ENCODE data around the gene MAN2B2. TPM values are rescaled to one million over a fixed set of nuclear protein-coding genes. Genes with fewer than 3 reads are reported as not detected.

MAN2B2 gene
- total RNA-seq, 2 donors from 2014 or later: 11.9 to 21.9 TPM

DNA sequence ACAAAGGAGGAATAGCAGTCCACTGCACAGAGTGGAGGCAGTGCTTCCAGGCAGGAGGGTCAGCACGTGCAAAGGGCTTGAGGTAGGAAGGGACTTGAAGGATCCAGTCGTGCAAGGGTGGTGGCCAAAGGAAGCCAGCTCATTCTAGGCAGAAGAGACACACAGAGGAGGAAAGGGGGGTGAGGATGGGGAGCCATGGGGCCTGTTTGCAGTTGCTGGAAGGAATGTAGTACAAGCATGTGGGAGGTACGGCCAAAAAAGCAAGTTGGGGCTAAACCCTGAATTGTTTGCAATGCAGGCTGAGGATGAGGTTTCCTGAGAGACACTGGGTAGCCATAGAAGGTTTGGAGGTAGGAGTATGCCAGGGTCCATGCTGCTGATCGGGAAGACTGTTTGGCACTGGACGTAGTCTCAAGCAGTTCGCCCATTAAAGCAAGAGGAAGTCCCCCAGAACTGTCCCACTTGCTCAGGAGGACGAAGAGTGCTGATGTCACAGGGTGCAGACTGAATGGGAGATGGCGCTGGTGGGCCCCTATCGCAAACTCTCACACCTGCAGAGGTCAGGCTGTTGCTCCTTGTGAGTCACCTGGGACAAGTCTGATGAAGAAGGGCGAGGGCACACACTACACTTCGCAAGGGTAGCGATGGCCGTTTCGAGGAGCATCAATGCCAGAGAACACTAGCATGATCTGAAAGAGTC lies 9.1 kb upstream of the MAN2B2 start:
- no peak overlapping the region for H3K27ac Mint-ChIP-seq
- H3K4me3 Mint-ChIP-seq: no peak overlapping the region
- DNase-seq: no peak
- ATAC-seq (replicated peaks in 1 of 2): no peak
- H3K27me3 Mint-ChIP-seq (ENCODE audit: low read depth): peaks cover 40% of the 10 kb centered on the region
- peaks cover 4% of the 10 kb centered on the region for H3K4me1 Mint-ChIP-seq (ENCODE audit: low read depth)
- no peaks in the 10 kb centered on the region for H3K36me3 Mint-ChIP-seq (ENCODE audit: insufficient read depth in 2 of 2)
- H3K9me3 Mint-ChIP-seq: no peaks in the 10 kb centered on the region

DNA sequence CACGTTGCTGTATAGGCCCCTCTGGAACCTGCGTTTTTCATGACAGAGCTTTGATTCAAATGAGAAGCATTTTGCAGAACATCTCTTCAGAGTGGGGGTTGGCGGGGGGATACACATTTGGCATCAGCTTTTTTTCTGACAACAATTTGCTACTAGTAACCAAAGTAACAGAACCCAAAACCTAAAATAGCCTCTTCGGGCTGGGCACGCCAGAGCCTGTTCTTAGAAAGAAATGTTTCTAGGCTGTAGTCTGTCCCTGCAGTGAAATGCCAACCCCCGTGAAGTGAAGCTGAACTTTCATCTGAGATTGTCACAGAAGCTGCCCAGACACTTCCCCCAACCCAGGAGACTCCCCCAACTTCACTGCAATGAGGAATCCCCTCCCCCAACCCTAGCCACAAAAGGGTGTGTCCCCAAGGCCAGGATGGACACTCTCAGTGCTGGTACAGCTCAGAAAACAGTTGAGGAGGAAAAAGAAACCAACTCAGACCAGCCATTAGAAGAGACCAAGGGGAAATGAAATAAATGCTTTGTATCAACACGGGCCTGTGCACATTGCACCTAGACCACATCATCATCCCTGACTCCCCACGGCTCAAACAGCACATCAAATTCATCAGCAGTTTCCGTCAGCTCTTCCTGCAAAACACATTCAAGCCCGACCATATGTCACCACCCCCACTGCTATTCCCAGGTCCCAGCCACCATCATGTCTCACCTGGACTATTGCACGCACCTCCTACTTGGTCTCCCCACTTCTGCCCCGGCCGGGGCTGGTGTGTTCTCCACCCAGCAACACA lies 8.4 kb upstream of the MAN2B2 start:
- ATAC-seq (replicated peaks in 1 of 2) (no peak), DNase-seq (no peak)
- Mint-ChIP-seq H3K27me3 (ENCODE audit: low read depth) (peaks cover 33% of the 10 kb centered on the region), H3K27ac (no peak overlapping the region), H3K4me1 (ENCODE audit: low read depth) (peaks cover 4% of the 10 kb centered on the region), H3K4me3 (no peak overlapping the region), H3K36me3 (ENCODE audit: insufficient read depth in 2 of 2) (no peaks in the 10 kb centered on the region), H3K9me3 (peaks cover 0 to 1% of the 10 kb centered on the region in 2 donors)

DNA sequence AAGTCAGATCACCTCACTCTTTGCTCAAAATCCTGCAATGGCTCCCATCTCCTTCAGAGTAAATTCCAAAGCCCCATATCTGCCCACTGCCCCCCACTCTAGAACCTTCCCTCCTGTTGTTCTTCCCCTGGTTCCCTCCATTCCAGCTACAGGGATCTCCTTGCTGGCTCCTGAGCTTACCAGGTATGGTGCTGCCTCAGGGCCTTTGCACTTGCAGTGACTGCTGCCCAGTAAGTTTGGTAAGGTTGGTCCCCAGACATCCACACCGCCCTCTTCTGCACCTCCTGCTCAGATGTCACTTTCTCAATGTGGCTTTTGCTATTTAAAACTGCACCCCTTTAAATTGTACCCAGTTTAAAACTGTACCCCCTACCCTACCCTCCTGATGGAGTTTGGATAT lies 7.8 kb upstream of the MAN2B2 start:
- Mint-ChIP-seq H3K4me1 (ENCODE audit: low read depth) (peaks cover 4% of the 10 kb centered on the region), H3K4me3 (no peak overlapping the region), H3K36me3 (ENCODE audit: insufficient read depth in 2 of 2) (no peaks in the 10 kb centered on the region), H3K9me3 (peaks cover 0 to 1% of the 10 kb centered on the region in 2 donors), H3K27ac (no peak overlapping the region), H3K27me3 (ENCODE audit: low read depth) (peaks cover 26% of the 10 kb centered on the region)
- ATAC-seq (replicated peaks in 1 of 2) (no peak), DNase-seq (no peak)

GRCh38 chr4:6568148-6568547 lies 6.8 kb upstream of the MAN2B2 start:
- Mint-ChIP-seq H3K27ac (no peak overlapping the region), H3K27me3 (ENCODE audit: low read depth) (peaks cover 20% of the 10 kb centered on the region), H3K4me1 (ENCODE audit: low read depth) (peaks cover 4% of the 10 kb centered on the region), H3K4me3 (no peak overlapping the region), H3K36me3 (ENCODE audit: insufficient read depth in 2 of 2) (no peaks in the 10 kb centered on the region), H3K9me3 (peaks cover 0 to 1% of the 10 kb centered on the region in 2 donors)
- DNase-seq (no peak), ATAC-seq (replicated peaks in 1 of 2) (no peak)

DNA sequence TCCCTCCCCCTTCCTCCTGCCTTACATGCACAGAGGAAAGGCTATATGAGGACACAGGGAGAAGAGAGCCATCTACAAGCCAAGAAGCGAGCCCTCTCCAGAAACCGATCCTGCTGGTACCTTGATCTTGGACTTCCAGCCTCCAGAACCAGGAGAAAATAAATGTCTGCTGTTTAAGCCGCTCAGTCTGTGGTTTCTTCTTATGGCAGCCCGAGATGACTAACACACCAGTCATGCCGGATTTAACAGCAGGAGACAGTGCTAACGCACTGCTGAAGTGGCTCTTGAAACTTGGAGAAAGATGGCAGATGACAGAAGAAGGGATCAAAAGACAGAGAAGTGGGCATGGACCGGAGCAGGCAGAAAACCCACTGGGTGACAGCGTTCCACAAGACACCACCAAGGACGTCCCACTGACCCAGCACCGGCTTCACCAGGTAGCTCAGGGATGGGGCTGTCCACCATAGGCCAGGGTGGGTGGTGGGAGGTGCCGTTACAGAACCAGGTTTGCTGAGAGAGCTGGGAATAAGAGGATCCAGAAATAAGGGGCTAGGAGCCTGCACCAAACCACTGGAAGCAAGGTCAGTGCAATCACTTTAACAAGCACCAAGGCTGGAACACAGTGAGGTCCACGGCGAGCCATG lies 6.2 kb upstream of the MAN2B2 start:
- H3K27ac Mint-ChIP-seq: no peak overlapping the region
- no peaks in the 10 kb centered on the region for H3K36me3 Mint-ChIP-seq (ENCODE audit: insufficient read depth in 2 of 2)
- H3K4me1 Mint-ChIP-seq (ENCODE audit: low read depth): peaks cover 4% of the 10 kb centered on the region
- H3K27me3 Mint-ChIP-seq (ENCODE audit: low read depth): peaks cover 20% of the 10 kb centered on the region
- peaks cover 0 to 1% of the 10 kb centered on the region in 2 donors for H3K9me3 Mint-ChIP-seq
- DNase-seq: no peak
- no peak for ATAC-seq (replicated peaks in 1 of 2)
- no peak overlapping the region for H3K4me3 Mint-ChIP-seq

- H3K36me3 Mint-ChIP-seq (ENCODE audit: insufficient read depth in 2 of 2): no peaks in the 10 kb centered on the region
- DNase-seq: no peak
- peaks cover 9% of the 10 kb centered on the region for H3K4me1 Mint-ChIP-seq (ENCODE audit: low read depth)
- no peaks in the 10 kb centered on the region for H3K27me3 Mint-ChIP-seq (ENCODE audit: low read depth)
- H3K27ac Mint-ChIP-seq: no peak overlapping the region
- H3K9me3 Mint-ChIP-seq: peaks cover 0 to 1% of the 10 kb centered on the region in 2 donors
- ATAC-seq (replicated peaks in 1 of 2): no peak
- H3K4me3 Mint-ChIP-seq: no peak overlapping the region
These were observed 3.4 kb upstream of the MAN2B2 start for GRCh38 chr4:6571608-6572007.

DNA sequence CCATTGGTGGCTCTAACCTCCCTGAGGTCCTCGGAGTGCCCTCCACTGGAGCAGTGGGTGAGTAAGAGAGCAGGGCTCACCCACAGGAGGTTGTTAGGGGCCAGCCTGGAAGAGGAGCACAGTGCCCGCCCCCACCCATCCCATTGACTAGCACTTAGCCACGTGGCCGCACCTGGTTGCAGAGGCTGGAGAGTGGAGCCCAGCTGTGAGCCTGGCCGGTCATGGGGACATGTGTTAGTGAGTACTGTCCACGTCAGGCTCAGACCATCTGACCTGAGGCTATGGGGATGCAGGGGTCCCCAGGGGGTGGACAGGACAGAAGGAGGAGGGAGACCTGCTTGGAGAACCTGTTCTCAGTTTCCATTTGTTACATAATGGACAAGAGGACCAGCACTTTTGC lies 1.4 kb upstream of the MAN2B2 start:
- no peak overlapping the region for H3K27ac Mint-ChIP-seq
- peaks cover 8% of the 10 kb centered on the region for H3K4me1 Mint-ChIP-seq (ENCODE audit: low read depth)
- H3K4me3 Mint-ChIP-seq: peak overlapping the region in 1 of 2 donors; percentile 90
- no peak for ATAC-seq (replicated peaks in 1 of 2)
- DNase-seq: no peak
- H3K27me3 Mint-ChIP-seq (ENCODE audit: low read depth): no peaks in the 10 kb centered on the region
- peaks cover 2 to 6% of the 10 kb centered on the region in 2 donors for H3K36me3 Mint-ChIP-seq (ENCODE audit: insufficient read depth in 2 of 2)
- peaks cover 0 to 1% of the 10 kb centered on the region in 2 donors for H3K9me3 Mint-ChIP-seq

- H3K4me3 Mint-ChIP-seq: peak overlapping the region; percentile 87 to 90
- H3K4me1 Mint-ChIP-seq (ENCODE audit: low read depth): peaks cover 5% of the 10 kb centered on the region
- no peak overlapping the region for H3K27ac Mint-ChIP-seq
- ATAC-seq (replicated peaks in 1 of 2) (no peak), DNase-seq (no peak)
- peaks cover 1 to 2% of the 10 kb centered on the region in 2 donors for H3K9me3 Mint-ChIP-seq
- peaks cover 6 to 9% of the 10 kb centered on the region in 2 donors for H3K36me3 Mint-ChIP-seq (ENCODE audit: insufficient read depth in 2 of 2)
- no peaks in the 10 kb centered on the region for H3K27me3 Mint-ChIP-seq (ENCODE audit: low read depth)
These were observed 823 bp upstream of the MAN2B2 start for GRCh38 chr4:6573986-6574746.

DNA sequence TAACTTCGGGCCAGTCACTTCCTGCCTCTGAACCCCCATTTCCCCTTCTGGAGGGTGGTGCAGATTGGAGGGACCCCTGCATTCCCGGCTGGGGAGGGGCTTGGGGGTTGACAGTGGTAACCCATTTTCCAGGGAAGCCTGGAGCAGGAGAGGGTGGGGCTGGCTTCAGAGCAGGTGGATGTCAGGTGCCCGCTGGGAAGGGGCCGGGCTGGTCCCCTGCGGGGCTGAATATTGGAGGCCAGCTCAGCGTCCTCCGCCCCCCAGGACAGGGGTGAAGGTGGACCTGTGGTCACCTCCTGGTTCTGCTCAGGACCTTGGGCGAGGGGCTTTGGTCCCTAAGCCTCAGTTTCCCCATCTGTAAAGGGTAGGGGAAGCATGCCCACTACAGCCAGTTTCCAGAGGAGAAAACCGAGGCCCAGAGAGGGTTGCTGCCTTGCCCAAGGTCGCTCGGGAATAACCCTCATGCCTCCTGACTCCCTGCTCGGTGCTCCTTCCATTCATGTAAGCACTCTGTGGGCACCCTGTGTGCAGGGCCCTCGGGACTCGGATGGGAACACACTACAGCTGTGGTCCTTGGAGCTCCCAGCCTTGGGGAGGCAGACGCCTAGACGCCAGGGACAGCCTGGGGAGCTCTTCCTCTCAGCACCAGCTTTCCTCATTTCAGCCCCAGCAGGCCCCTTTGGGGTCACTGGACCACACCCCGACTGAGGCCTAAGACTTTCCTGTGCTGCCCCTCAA lies 683 bp downstream of the MAN2B2 start:
- no peaks in the 10 kb centered on the region for H3K27me3 Mint-ChIP-seq (ENCODE audit: low read depth)
- H3K9me3 Mint-ChIP-seq: peaks cover 4 to 6% of the 10 kb centered on the region in 2 donors
- H3K4me1 Mint-ChIP-seq (ENCODE audit: low read depth): peaks cover 5% of the 10 kb centered on the region
- ATAC-seq (replicated peaks in 1 of 2) (no peak), DNase-seq (no peak)
- peak overlapping the region; percentile 82 to 83 for H3K4me3 Mint-ChIP-seq
- peak overlapping the region; percentile 62 for H3K27ac Mint-ChIP-seq
- H3K36me3 Mint-ChIP-seq (ENCODE audit: insufficient read depth in 2 of 2): peaks cover 15 to 21% of the 10 kb centered on the region in 2 donors

DNA sequence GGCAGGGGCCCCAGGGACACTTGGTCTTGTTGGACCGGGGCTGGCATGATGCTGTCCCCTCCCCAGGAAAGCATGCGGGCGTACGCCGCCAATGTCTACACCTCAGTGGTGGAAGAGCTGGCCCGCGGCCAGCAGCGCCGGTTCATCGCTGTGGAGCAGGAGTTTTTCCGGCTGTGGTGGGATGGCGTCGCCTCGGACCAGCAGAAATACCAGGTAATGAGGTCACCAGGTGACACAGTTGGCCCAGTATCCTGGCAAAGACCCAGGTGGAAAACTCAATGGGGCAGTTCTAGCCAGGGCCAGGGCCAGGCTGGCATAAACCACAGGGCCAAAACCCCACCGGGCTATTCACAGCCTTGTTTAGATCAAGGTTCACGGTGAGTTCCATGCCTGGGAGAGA lies 1.5 kb downstream of the MAN2B2 start:
- ATAC-seq (replicated peaks in 1 of 2) (no peak), DNase-seq (no peak)
- peaks cover 5% of the 10 kb centered on the region for H3K4me1 Mint-ChIP-seq (ENCODE audit: low read depth)
- no peak overlapping the region for H3K4me3 Mint-ChIP-seq
- H3K27ac Mint-ChIP-seq: no peak overlapping the region
- H3K36me3 Mint-ChIP-seq (ENCODE audit: insufficient read depth in 2 of 2): peaks cover 15 to 21% of the 10 kb centered on the region in 2 donors
- H3K27me3 Mint-ChIP-seq (ENCODE audit: low read depth): no peaks in the 10 kb centered on the region
- peaks cover 3 to 6% of the 10 kb centered on the region in 2 donors for H3K9me3 Mint-ChIP-seq

- H3K27me3 Mint-ChIP-seq (ENCODE audit: low read depth): no peaks in the 10 kb centered on the region
- ATAC-seq (replicated peaks in 1 of 2) (no peak), DNase-seq (no peak)
- peaks cover 5% of the 10 kb centered on the region for H3K4me1 Mint-ChIP-seq (ENCODE audit: low read depth)
- H3K4me3 Mint-ChIP-seq: peak overlapping the region in 1 of 2 donors; percentile 13
- H3K9me3 Mint-ChIP-seq: peaks cover 3 to 6% of the 10 kb centered on the region in 2 donors
- peak overlapping the region; percentile 22 for H3K27ac Mint-ChIP-seq
- H3K36me3 Mint-ChIP-seq (ENCODE audit: insufficient read depth in 2 of 2): peaks cover 15 to 21% of the 10 kb centered on the region in 2 donors
These were observed 1.9 kb downstream of the MAN2B2 start for GRCh38 chr4:6576932-6577331.

DNA sequence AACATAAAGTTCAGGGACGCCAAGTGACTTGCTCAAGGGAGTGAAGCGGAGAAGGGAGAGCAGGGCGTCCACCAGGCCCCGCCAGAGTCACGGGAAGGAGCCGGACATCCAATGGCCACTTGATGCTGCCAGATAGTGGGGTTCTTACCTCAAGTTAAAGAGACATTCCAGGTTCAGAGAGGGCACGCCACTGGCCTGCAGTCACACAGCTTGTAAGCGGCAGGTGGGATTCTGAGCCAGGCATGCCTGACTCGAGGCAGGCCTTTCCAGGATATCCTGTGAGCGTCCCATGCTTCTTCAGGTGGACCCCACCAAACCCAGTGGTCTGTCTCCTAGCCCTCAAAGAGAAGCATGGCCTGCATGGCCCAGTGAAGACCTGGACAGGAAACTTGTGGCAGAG lies 2.4 kb downstream of the MAN2B2 start:
- Mint-ChIP-seq H3K36me3 (ENCODE audit: insufficient read depth in 2 of 2) (peaks cover 17 to 24% of the 10 kb centered on the region in 2 donors), H3K4me3 (no peak overlapping the region), H3K4me1 (ENCODE audit: low read depth) (peaks cover 5% of the 10 kb centered on the region), H3K27me3 (ENCODE audit: low read depth) (no peaks in the 10 kb centered on the region), H3K27ac (no peak overlapping the region), H3K9me3 (peaks cover 3 to 7% of the 10 kb centered on the region in 2 donors)
- DNase-seq (no peak), ATAC-seq (replicated peaks in 1 of 2) (no peak)
